ENCODE data around the gene SRGN. TPM values are rescaled to one million over a fixed set of nuclear protein-coding genes. Genes with fewer than 3 reads are reported as not detected.

Gene SRGN
- total RNA-seq, 2 experiments from 2014 or later: 279 to 292 TPM

DNA sequence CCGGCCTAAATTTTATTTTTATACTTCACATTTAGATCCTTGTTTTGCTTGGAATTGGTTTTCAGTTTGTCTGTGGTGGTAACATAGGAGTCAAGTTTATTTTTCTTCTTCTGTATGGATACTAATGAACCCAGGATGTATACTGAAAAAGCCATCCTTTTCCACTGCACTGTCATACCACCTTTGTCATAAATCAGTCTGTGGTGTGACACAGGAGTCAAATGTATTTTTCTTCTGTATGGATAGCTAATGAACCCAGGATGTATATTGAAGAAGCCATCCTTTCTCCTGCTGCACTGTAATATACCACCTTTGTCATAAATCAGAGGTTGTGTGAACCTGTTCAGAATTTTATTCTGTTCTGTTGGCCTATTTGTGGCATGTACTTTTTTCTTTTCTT is 57.4 kb downstream of the SRGN start:
- H3K36me3 Mint-ChIP-seq (ENCODE audit: low read depth): peaks cover 1% of the 10 kb centered on the region
- no peak overlapping the region for H3K27ac Mint-ChIP-seq
- CTCF ChIA-PET: interaction anchor here (1.2 kb wide), 1 partner anchor 16 kb away, joined by 3 read pairs; no protein-coding TSS in a partner anchor
- ATAC-seq: no peak
- no peaks in the 10 kb centered on the region for H3K9me3 Mint-ChIP-seq
- no peak for DNase-seq
- no peak overlapping the region for H3K4me3 Mint-ChIP-seq
- intact Hi-C loops (cut with micrococcal nuclease): no loop called here
- no peaks in the 10 kb centered on the region for H3K27me3 Mint-ChIP-seq
- peaks cover 23% of the 10 kb centered on the region for H3K4me1 Mint-ChIP-seq (ENCODE audit: low read depth)
- TF ChIP-seq, protein P1, sequence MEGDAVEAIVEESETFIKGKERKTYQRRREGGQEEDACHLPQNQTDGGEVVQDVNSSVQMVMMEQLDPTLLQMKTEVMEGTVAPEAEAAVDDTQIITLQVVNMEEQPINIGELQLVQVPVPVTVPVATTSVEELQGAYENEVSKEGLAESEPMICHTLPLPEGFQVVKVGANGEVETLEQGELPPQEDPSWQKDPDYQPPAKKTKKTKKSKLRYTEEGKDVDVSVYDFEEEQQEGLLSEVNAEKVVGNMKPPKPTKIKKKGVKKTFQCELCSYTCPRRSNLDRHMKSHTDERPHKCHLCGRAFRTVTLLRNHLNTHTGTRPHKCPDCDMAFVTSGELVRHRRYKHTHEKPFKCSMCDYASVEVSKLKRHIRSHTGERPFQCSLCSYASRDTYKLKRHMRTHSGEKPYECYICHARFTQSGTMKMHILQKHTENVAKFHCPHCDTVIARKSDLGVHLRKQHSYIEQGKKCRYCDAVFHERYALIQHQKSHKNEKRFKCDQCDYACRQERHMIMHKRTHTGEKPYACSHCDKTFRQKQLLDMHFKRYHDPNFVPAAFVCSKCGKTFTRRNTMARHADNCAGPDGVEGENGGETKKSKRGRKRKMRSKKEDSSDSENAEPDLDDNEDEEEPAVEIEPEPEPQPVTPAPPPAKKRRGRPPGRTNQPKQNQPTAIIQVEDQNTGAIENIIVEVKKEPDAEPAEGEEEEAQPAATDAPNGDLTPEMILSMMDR (IDR thresholded peaks at IDR 0.05): no peak
- POLR2A ChIA-PET: no interaction called here

DNA sequence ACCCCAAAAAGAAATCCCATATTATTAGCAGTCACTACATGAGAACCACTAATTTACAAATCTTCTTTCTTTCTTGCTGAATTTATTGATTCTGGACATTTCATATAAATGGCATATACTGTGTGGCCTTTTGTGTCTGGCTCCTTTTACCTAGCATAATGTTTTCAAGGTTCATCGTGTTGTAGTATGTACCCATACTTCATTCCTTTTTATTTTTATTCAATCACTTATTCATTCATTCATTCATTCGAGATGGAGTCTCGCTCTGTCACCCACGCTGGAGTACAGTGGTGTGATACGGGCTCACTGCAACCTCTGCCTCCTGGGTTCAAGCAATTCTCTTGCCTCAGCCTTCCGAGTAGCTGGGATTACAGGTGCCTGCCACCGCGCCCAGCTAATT is 58.0 kb downstream of the SRGN start:
- ATAC-seq: no peak
- POLR2A ChIA-PET: no interaction called here
- intact Hi-C loops (cut with micrococcal nuclease): no loop called here
- H3K27me3 Mint-ChIP-seq: no peaks in the 10 kb centered on the region
- CTCF ChIA-PET: interaction anchor here (1.2 kb wide), 1 partner anchor 17 kb away, joined by 3 read pairs; no protein-coding TSS in a partner anchor
- TF ChIP-seq, protein P1 (IDR thresholded peaks at IDR 0.05): no peak
- no peak overlapping the region for H3K27ac Mint-ChIP-seq
- no peak for DNase-seq
- peaks cover 1% of the 10 kb centered on the region for H3K36me3 Mint-ChIP-seq (ENCODE audit: low read depth)
- H3K4me1 Mint-ChIP-seq (ENCODE audit: low read depth): peaks cover 23% of the 10 kb centered on the region
- no peak overlapping the region for H3K4me3 Mint-ChIP-seq
- no peaks in the 10 kb centered on the region for H3K9me3 Mint-ChIP-seq

DNA sequence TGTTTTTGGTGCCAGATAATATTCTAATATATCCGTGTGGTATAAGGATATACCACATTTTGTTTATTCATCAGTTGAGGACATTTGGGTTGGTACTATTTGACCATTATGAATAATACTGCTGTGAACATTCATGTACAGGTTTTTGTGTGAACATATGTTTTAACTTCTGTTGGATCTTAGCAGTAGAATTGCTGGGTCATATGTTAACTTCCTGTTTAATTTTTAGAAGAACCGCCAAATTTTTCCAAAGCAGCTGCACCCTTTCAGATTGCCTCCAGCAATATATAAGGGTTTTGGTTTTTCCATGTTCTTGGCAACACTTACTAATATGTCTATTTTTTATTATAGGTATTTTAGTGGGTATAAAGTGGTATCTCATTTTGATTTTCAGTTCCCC is 58.9 kb downstream of the SRGN start:
- H3K4me1 Mint-ChIP-seq (ENCODE audit: low read depth): peaks cover 23% of the 10 kb centered on the region
- intact Hi-C loops (cut with micrococcal nuclease): no loop called here
- CTCF ChIA-PET: no interaction called here
- H3K4me3 Mint-ChIP-seq: no peak overlapping the region
- ATAC-seq: no peak
- H3K27ac Mint-ChIP-seq: peak overlapping the region; percentile 0
- DNase-seq: no peak
- POLR2A ChIA-PET: no interaction called here
- TF ChIP-seq, protein P1 (IDR thresholded peaks at IDR 0.05): no peak
- H3K27me3 Mint-ChIP-seq: no peaks in the 10 kb centered on the region
- no peaks in the 10 kb centered on the region for H3K9me3 Mint-ChIP-seq
- H3K36me3 Mint-ChIP-seq (ENCODE audit: low read depth): peaks cover 1% of the 10 kb centered on the region

DNA sequence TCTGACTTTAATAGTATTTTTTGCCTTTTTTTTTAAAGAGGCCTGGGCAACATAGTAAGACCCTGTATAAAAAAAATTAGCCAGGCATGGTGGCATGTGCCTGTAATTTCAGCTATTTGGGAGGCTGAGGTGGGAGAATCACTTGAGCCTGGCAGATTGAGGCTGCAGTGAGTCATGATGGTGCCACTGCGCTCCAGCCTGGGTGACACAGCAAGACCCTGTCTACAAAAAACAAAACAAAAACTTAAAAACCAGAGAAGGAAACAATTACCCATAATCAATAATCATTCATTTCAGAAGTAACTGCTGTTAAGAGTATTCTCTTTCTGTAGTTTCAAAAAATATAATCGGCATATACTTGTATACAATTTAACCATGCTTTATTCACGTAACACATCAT is 64.1 kb downstream of the SRGN start:
- Mint-ChIP-seq H3K36me3 (ENCODE audit: low read depth) (no peaks in the 10 kb centered on the region), H3K27me3 (no peaks in the 10 kb centered on the region), H3K27ac (no peak overlapping the region), H3K4me1 (ENCODE audit: low read depth) (peaks cover 17% of the 10 kb centered on the region), H3K9me3 (no peaks in the 10 kb centered on the region), H3K4me3 (no peak overlapping the region)
- DNase-seq (peak; percentile 7), ATAC-seq (no peak)
- TF ChIP-seq, protein P1 (IDR thresholded peaks at IDR 0.05): no peak
- ChIA-PET CTCF (interaction anchor here (1.0 kb wide), 1 partner anchor 18 kb away, joined by 3 read pairs; no protein-coding TSS in a partner anchor), POLR2A (no interaction called here)
- intact Hi-C loops (cut with micrococcal nuclease): no loop called here

DNA sequence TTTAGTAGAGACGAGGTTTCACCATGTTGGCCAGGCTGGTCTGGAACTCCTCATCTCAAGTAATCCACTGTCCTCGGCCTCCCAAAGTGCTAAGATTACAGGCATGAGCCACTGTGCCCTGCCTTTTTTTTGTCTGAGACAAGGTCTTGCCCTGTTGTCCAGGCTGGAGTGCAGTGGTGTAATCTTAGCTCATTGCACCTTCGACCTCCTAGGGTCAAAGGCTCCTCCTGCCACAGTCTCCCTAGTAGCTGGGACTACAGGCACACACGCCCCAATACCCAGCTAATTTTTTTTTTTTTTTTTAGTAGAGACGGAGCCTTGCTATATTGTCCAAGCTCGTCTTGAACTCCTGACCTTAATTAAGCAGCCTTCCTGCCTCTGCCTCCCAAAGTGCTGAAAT is 65.3 kb downstream of the SRGN start:
- Mint-ChIP-seq H3K4me3 (no peak overlapping the region), H3K27me3 (no peaks in the 10 kb centered on the region), H3K4me1 (ENCODE audit: low read depth) (peaks cover 12% of the 10 kb centered on the region), H3K27ac (no peak overlapping the region), H3K36me3 (ENCODE audit: low read depth) (peaks cover under 1% of the 10 kb centered on the region), H3K9me3 (no peaks in the 10 kb centered on the region)
- intact Hi-C loops (cut with micrococcal nuclease): no loop called here
- no peak for ATAC-seq
- ChIA-PET POLR2A (no interaction called here), CTCF (no interaction called here)
- DNase-seq: no peak
- TF ChIP-seq, protein P1 (IDR thresholded peaks at IDR 0.05): no peak

Other genes with a start within 250 kb of the SRGN start
- 100 to 1,000 TPM; 102 to 105 TPM for gene DDX50, start 186.8 kb upstream of the SRGN start, total RNA-seq
- 100 to 1,000 TPM; 192 to 194 TPM for gene DDX21, start 131.9 kb upstream of the SRGN start, total RNA-seq
- 10 to 100 TPM in 1 of 2 experiments, 1 to 10 TPM in 1; 9.7 to 10.9 TPM for gene KIFBP, start 99.3 kb upstream of the SRGN start, total RNA-seq
- gene VPS26A, start 36.1 kb downstream of the SRGN start, total RNA-seq: 10 to 100 TPM; 33.1 to 34.5 TPM
- 10 to 100 TPM; 37.6 to 42.7 TPM for gene SUPV3L1, start 92.1 kb downstream of the SRGN start, total RNA-seq
- under 1 TPM in 1 of 2 experiments, not detected in 1; 0.40 TPM for gene HKDC1, start 132.2 kb downstream of the SRGN start, total RNA-seq
- 100 to 1,000 TPM; 314 to 325 TPM for gene HK1, start 190.4 kb downstream of the SRGN start, total RNA-seq